RPMI7951 (cell line): ENCODE data around the gene PITX2. TPM values are rescaled to one million over a fixed set of nuclear protein-coding genes. Genes with fewer than 3 reads are reported as not detected.

Experiments
- DNase-seq: peaks from one replicate; pipeline ENCODE4 v3.0.0-alpha.2; 2012; ENCODE audit warnings: low read depth
- total RNA-seq: library from RNA; depleted of rRNA; stranded (reverse); fragments of >200 nt; shearing (Covaris generic); gene quantifications from 2 replicates; pipeline ENCODE4 v1.2.3, GENCODE V29; 2014

The PITX2 gene
- total RNA-seq, 1 experiment from 2014 or later = 0.48 TPM

GRCh38 chr4:110624398-110624780 lies 1.5 kb upstream of the PITX2 start:
- DNase-seq = no peak

DNA sequence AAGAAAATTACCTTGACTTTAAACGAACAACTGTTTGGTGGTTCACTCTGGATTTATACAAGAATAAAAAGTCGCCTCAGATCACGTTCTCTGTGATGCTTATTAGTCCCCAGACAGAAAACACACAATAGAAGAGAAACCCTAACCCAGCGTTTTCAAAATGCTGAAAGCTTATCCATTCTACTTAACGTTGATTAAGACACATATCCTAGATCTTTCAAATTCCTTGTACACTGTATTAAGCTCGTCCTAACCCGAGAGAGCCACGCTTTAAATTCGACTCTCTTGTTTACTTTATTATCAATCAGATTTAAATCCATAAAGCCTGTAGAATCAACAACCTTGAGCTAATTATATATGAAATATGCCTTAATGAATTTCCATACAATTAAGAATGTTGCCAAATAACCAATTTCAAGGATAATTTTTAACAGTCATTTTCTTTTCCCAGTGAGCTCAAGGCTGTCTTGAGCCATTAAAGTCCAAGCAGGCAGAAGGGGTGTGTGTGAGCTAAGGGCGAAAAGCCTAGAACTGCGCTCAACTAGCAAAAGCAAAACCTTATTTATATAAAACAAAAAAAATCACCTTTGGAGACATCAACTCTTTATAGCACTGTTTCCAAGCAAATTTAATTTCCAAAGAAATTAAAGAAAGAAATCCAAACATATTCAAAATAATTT lies 981 bp upstream of the PITX2 start:
- DNase-seq = no peak

DNA sequence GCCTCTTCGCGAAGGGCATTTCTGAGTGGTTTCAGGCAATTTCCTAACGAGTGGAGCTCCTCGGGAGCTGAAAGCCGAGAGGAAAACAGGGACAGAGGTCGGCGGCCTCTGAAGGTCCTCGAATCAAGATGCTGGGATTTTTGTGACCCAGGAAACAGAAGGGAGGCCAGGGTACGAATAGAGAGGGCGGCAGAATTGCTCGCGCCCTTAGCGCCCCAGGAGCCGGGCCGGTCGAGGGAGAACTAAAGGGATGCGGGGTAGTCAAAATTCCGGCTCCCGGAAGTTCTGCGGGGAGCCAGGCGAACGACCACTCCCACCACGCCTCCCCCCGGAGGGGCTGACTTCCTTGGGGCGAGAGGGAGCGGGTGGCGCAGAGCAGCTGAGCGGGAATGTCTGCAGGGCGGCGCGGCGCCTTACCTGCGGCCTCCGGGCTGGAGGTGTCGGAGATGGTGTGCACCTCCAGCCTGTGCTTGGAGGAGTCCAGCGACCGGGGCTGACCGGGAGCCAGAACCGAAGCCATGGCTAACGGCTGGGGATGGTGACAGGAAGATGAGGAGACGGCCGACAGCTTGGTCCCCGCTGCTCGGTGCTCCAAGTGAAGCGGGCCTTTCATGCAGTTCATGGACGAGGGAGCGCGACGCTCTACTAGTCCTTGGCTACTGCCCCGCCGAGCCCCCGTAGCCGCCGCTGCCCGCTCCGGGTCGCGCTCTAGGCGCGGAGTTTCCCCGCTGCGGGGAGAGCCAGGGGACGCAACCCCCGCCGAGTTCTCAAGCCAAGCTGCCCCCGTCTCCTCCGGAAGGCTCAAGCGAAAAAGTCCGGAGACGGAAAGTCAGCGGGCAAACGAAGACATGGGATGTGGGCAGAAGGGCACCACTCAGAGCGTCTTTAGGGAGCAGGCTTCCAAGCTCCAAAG lies 782 bp downstream of the PITX2 start:
- no peak for DNase-seq

GRCh38 chr4:110621328-110621812 lies 1.5 kb downstream of the PITX2 start:
- DNase-seq = no peak

DNA sequence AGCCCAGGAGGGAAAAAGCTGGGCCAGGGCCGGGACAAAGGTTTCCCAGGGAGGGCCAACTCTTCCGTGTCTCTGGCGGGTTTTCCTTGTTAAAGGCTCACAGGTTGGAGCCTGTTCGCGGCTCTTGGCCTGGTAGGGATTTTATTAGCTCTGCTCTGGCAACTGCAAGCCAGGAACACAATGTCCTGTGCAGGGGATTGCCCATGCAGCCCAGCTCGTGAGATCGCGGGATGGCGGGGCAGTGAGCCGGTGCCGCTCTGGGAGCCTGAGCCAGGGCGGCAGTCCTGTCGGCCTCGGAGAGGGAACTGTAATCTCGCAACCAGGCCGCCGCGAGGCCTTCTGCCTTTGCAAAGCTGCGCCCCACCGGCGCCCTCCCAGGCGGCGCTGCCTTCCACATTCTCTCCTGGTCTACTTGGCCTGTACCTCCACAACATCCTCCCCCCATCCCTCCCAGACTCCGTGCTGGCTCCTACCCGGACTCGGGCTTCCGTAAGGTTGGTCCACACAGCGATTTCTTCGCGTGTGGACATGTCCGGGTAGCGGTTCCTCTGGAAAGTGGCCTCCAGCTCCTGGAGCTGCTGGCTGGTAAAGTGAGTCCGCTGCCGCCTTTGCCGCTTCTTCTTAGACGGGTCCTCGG lies 2.1 kb downstream of the PITX2 start:
- DNase-seq = no peak

GRCh38 chr4:110620322-110620690 lies 2.6 kb downstream of the PITX2 start:
- no peak for DNase-seq

DNA sequence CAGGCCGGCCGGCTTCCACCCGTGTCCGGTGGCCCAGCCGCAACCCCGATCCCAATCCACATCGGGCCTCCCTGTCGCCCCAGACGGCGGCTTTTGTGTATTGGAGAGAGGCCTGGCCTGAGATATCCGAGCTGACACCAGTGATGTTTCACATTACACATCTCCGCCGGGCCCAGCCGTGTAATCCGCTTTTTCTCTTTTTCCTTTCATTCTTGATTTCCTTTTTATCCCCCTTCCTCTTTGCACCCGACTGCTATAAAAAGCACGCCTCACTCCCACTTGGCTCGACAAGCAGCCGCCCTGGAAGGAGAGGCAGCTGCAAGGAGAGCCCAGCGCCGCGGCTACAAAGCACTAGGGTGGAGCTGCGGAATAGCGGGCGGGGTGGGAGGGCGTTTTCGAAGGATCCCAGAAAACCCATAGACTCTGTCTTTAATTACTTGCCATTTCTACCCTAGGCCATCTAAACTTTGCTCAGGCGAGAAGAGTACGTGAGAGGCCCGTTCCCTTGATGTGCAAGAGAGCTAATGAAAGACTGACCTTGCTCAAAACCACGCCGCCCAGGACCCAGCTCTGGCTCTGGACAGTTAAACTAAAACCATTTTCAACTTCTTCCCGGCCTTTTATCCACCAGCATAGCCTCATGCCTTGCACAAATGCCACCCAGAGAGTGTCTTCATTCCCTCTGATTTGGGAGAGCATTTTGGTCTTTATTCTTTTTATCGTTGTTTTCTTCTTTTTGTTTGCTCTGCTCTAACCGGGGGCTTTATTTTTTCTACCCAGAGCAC lies 3.2 kb downstream of the PITX2 start:
- DNase-seq = no peak

- no peak for DNase-seq
Observed at GRCh38 chr4:110618581-110619462, 4.1 kb downstream of the PITX2 start.

DNA sequence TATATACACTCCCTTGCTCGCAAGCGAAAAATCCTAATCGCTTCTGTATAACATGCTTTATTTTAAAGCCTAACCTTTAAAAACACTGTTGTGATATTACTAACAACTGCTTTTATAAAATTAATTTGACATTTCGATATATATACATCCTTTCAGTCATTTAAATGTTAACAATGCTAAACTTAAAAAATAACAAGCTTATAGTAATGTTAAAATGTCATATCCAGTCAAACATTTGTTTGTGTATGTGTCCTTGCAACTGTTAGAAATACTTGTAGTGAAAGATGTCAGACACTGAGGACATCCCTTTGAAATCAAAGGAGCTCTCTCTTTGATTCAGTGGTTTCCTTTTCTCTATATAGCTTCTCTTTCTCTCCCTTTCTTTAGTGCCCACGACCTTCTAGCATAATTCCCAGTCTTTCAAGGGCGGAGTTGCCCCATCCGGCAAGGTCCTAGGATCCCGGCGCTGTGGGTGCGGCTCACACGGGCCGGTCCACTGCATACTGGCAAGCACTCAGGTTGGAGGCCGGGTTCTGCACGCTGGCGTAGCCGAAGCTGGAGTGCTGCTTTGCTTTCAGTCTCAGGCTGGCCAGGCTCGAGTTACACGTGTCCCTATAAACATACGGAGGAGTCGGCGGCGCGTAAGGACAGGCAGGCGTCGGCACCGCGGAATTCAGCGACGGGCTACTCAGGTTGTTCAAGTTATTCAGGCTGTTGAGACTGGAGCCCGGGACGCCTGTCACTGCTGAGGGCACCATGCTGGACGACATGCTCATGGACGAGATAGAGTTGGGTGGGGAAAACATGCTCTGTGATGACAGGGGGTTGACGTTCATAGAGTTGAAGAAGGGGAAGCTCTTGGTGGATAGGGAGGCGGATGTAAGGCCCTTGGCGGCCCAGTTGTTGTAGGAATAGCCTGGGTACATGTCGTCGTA lies 5.0 kb downstream of the PITX2 start:
- peak; percentile 21 for DNase-seq

DNA sequence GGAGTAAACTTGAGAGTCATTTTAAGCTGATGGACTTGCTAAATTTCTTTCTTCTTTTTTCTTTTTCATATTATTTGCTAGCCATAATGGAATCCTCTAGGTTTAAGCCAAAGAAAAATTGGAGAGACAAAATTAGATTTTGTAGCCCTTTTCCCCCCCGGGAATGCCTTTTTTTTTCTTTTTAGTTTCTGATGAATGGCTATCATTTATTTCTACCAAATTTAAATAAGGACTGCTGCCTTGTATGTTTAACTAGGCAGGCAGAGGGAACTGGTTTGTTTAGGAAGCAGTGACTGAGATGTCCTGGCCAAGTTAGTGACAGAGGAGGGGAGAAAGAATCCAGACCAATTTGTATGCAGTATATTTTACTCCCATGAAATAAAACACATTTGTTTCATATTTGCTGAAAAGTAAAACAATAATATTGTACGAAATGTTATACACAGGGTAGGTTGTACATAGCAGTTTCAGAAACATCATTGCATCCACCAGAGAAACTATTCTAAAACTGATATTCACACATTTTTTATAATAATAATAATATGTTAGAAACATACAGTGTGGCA lies 5.7 kb downstream of the PITX2 start:
- no peak for DNase-seq

- no peak for DNase-seq
Observed at GRCh38 chr4:110616238-110617074, 6.4 kb downstream of the PITX2 start.

GRCh38 chr4:110615353-110616237 lies 7.3 kb downstream of the PITX2 start:
- no peak for DNase-seq

DNA sequence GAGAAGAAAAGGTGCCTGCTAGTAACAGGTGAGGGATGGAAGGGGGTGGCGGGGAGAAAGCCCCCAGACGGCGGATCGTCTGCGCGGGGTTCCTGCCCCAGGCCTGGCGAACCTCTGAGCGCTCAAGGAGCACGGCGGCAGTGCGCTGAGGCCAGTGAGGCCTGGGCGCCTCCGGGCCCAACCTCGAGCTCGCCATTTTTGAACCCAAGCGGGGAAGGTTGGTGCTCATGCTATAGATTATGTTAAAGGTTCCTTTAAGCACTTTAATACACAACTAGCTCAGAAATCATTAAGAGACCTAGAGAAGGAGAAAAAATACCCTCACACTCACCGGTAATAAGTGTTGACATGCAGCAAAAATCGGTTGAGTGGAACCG lies 7.9 kb downstream of the PITX2 start:
- DNase-seq = no peak

GRCh38 chr4:110614173-110614963 lies 8.5 kb downstream of the PITX2 start:
- no peak for DNase-seq

DNA sequence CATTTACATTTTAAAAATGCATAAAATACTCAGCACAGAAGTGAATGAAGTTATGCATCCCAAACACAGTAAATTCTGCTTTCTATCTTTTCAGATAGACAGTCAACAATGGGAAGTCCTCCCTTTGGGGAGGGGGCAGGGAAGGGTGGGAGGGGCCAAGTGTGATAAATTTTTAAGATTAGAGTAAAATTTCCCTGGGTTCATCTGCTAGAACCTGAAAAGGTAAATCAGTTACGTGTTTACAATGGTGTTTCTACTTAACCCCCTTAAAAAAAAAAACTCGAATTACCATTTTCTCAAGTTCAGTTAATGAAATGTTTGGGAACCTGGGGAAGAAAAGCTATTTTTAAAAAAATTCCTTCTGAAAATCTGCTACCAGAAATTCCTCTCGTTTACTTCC lies 9.1 kb downstream of the PITX2 start:
- DNase-seq = no peak

- DNase-seq = no peak
Observed at GRCh38 chr4:110612631-110613269, 10.1 kb downstream of the PITX2 start.
